Keratinocyte (primary cell): ENCODE measurements around the gene ACSL6.

Experiments used
- CTCF ChIP-seq, 3 experiments: IDR thresholded peaks in 1 of 3; conservative IDR thresholded peaks in 1 of 3; optimal IDR thresholded peaks in 1 of 3; 2 replicates in 2 of 3; 3 replicates in 1 of 3; pipeline versions ENCODE3 to v1.5.1; 2011; ENCODE audit warnings: low read length in 3 of 3, mild to moderate bottlenecking in 3 of 3, moderate library complexity in 2 of 3, control low read depth in 1 of 3, inconsistent platforms in 1 of 3; ENCODE audit not compliant: insufficient read depth in 2 of 3; ENCODE audit errors: extremely low read depth in 1 of 3
- EZH2 ChIP-seq: IDR thresholded peaks from one replicate; pipeline ENCODE4 v1.6.1; 2012; ENCODE audit warnings: inconsistent platforms, mild to moderate bottlenecking, low read length, moderate library complexity

GRCh38 chr5:132013711-132014110 is 2.3 kb upstream of the ACSL6 start:
- no peak for TF ChIP-seq EZH2
- TF ChIP-seq CTCF (optimal IDR thresholded peaks at IDR 0.05 in 1 of 3, IDR thresholded peaks at IDR 0.05 in 1 of 3, conservative IDR thresholded peaks at IDR 0.05 in 1 of 3; ENCODE audit: extremely low read depth in 1 of 3, insufficient read depth in 2 of 3, low read length in 3 of 3): no peak
